ENCODE data around the gene RUNX1. TPM values are rescaled to one million over a fixed set of nuclear protein-coding genes. Genes with fewer than 3 reads are reported as not detected.

RUNX1 gene
- total RNA-seq, 4 donors from 2014 or later: 16.2 to 34.6 (median 26.4) TPM

- TF ChIP-seq, protein P1, sequence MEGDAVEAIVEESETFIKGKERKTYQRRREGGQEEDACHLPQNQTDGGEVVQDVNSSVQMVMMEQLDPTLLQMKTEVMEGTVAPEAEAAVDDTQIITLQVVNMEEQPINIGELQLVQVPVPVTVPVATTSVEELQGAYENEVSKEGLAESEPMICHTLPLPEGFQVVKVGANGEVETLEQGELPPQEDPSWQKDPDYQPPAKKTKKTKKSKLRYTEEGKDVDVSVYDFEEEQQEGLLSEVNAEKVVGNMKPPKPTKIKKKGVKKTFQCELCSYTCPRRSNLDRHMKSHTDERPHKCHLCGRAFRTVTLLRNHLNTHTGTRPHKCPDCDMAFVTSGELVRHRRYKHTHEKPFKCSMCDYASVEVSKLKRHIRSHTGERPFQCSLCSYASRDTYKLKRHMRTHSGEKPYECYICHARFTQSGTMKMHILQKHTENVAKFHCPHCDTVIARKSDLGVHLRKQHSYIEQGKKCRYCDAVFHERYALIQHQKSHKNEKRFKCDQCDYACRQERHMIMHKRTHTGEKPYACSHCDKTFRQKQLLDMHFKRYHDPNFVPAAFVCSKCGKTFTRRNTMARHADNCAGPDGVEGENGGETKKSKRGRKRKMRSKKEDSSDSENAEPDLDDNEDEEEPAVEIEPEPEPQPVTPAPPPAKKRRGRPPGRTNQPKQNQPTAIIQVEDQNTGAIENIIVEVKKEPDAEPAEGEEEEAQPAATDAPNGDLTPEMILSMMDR (IDR thresholded peaks at IDR 0.05; ENCODE audit: low read depth): no peak
These were observed 161.2 kb downstream of the RUNX1 start for GRCh38 chr21:34887725-34888568.

DNA sequence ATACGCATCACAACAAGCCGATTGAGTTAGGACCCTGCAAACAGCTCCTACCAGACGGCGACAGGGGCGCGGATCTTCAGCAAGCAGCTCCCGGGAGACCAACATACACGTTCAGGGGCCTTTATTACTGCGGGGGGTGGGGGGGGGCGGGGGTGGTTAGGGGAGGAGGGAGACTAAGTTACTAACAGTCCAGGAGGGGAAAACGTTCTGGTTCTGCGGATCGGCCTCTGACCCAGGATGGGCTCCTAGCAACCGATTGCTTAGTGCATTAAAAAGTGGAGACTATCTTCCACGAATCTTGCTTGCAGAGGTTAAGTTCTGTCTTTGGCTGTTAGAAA is 162.0 kb downstream of the RUNX1 start:
- TF ChIP-seq, protein P1 (IDR thresholded peaks at IDR 0.05; ENCODE audit: low read depth): no peak

- TF ChIP-seq, protein P1 (IDR thresholded peaks at IDR 0.05; ENCODE audit: low read depth): no peak
These were observed 162.6 kb downstream of the RUNX1 start for GRCh38 chr21:34886240-34887104.

GRCh38 chr21:34885626-34886239 is 163.4 kb downstream of the RUNX1 start:
- TF ChIP-seq, protein P1 (IDR thresholded peaks at IDR 0.05; ENCODE audit: low read depth): no peak

- TF ChIP-seq, protein P1 (IDR thresholded peaks at IDR 0.05; ENCODE audit: low read depth): no peak
These were observed 164.0 kb downstream of the RUNX1 start for GRCh38 chr21:34885125-34885524.

DNA sequence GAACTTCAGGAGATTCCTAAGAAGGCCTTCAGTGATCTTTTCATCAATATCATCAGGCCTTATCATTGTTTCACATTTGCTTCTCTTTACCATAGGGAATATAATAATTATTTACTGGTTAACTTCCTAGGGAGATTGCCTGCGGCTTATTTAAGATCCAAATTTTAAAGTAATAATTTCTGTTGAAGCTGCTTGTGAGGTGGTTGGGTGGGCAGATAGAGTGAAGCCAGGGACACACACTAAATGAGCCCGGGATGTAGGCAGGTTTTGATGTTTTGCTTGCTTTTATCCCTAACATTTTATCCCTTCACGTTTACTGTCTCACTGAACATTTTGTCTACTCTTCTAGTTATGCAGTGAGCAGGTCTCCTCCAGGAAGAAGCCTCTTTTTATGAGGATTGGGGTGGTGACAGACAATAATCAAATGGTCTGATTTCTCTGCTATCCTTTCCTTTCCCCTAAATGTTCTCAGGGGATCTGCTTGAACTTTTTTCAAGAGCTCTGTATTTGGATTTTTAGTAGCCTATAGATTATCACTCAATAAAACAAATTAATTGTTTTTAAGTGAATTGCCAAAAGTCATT is 164.7 kb downstream of the RUNX1 start:
- TF ChIP-seq, protein P1 (IDR thresholded peaks at IDR 0.05; ENCODE audit: low read depth): no peak

All from subcutaneous adipose tissue (tissue), 4 donors.